SJCRH30 (cell line): ENCODE results near the gene MOB3B. TPM values are rescaled to one million over a fixed set of nuclear protein-coding genes. Genes with fewer than 3 reads are reported as not detected.
"Not testable (repeated sequence)": the region's sequence is repeated elsewhere in the genome, so short reads cannot be mapped to it uniquely, and the experiment has no call there.

Source experiments
- DNase-seq, 2 experiments: peaks; one replicate each; pipeline ENCODE4 v3.0.0-alpha.2; 2015 to 2020
- H3K27ac ChIP-seq: fragments of 250-450 bp; sonication (Bioruptor Pico); 2 replicates; pipeline ENCODE4 v1.5.1; 2020; ENCODE audit warnings: mild to moderate bottlenecking, moderate library complexity
- H3K27me3 ChIP-seq: fragments of 250-450 bp; sonication (Bioruptor Pico); 2 replicates; pipeline ENCODE4 v1.5.1; 2020; ENCODE audit warnings: mild to moderate bottlenecking, moderate library complexity
- H3K36me3 ChIP-seq: fragments of 250-450 bp; sonication (Bioruptor Pico); 2 replicates; pipeline ENCODE4 v1.5.1; 2020; ENCODE audit warnings: mild to moderate bottlenecking, moderate library complexity
- H3K4me1 ChIP-seq: fragments of 250-450 bp; sonication (Bioruptor Pico); 2 replicates; pipeline ENCODE4 v1.5.1; 2020; ENCODE audit warnings: mild to moderate bottlenecking, moderate library complexity
- H3K4me3 ChIP-seq: fragments of 250-450 bp; sonication (Bioruptor Pico); 2 replicates; pipeline ENCODE4 v1.5.1; 2020; ENCODE audit warnings: mild to moderate bottlenecking, moderate library complexity
- H3K9me3 ChIP-seq: fragments of 250-450 bp; sonication (Bioruptor Pico); replicated peaks from 2 replicates; pipeline ENCODE4 v1.5.1; 2020; ENCODE audit warnings: mild to moderate bottlenecking, moderate library complexity
- total RNA-seq: library from RNA; depleted of rRNA; stranded (reverse); fragments of >200 nt; shearing (Covaris generic); gene quantifications from 2 replicates; pipeline ENCODE4 v1.2.3, GENCODE V29; 2014

The MOB3B gene
- total RNA-seq, 1 experiment from 2014 or later = 0.34 TPM

GRCh38 chr9:27467486-27467885 is 62.1 kb downstream of the MOB3B start:
- DNase-seq = peak; percentile 9 to 20
- no peaks in the 10 kb centered on the region for H3K27me3 ChIP-seq
- no peaks in the 10 kb centered on the region for H3K36me3 ChIP-seq
- no peaks in the 10 kb centered on the region for H3K4me1 ChIP-seq
- H3K4me3 ChIP-seq = no peak overlapping the region
- no peak overlapping the region for H3K27ac ChIP-seq
- H3K9me3 ChIP-seq = no peaks in the 10 kb centered on the region

GRCh38 chr9:27466516-27466915 is 63.1 kb downstream of the MOB3B start:
- H3K9me3 ChIP-seq, H3K36me3 ChIP-seq, H3K27me3 ChIP-seq, DNase-seq, H3K4me1 ChIP-seq, H3K27ac ChIP-seq, H3K4me3 ChIP-seq: not testable (repeated sequence)

GRCh38 chr9:27464950-27465349 is 64.7 kb downstream of the MOB3B start:
- not testable (repeated sequence) for H3K9me3 ChIP-seq, H3K27me3 ChIP-seq, H3K4me1 ChIP-seq, H3K27ac ChIP-seq, DNase-seq, H3K4me3 ChIP-seq, H3K36me3 ChIP-seq

GRCh38 chr9:27462846-27463245 is 66.8 kb downstream of the MOB3B start:
- H3K4me3 ChIP-seq = no peak overlapping the region
- no peaks in the 10 kb centered on the region for H3K4me1 ChIP-seq
- H3K9me3 ChIP-seq = no peaks in the 10 kb centered on the region
- DNase-seq = no peak
- no peaks in the 10 kb centered on the region for H3K27me3 ChIP-seq
- H3K27ac ChIP-seq = no peak overlapping the region
- H3K36me3 ChIP-seq = no peaks in the 10 kb centered on the region

GRCh38 chr9:27462434-27462833 is 67.2 kb downstream of the MOB3B start:
- H3K4me1 ChIP-seq = no peaks in the 10 kb centered on the region
- H3K9me3 ChIP-seq = no peaks in the 10 kb centered on the region
- no peak overlapping the region for H3K4me3 ChIP-seq
- no peaks in the 10 kb centered on the region for H3K27me3 ChIP-seq
- no peaks in the 10 kb centered on the region for H3K36me3 ChIP-seq
- DNase-seq = no peak
- H3K27ac ChIP-seq = no peak overlapping the region

- no peaks in the 10 kb centered on the region for H3K36me3 ChIP-seq
- H3K27me3 ChIP-seq = no peaks in the 10 kb centered on the region
- no peak for DNase-seq
- no peak overlapping the region for H3K4me3 ChIP-seq
- no peak overlapping the region for H3K27ac ChIP-seq
- no peaks in the 10 kb centered on the region for H3K9me3 ChIP-seq
- H3K4me1 ChIP-seq = no peaks in the 10 kb centered on the region
These were observed 69.2 kb downstream of the MOB3B start for GRCh38 chr9:27460226-27461023.

- Histone ChIP-seq H3K4me1 (no peaks in the 10 kb centered on the region), H3K36me3 (no peaks in the 10 kb centered on the region)
These were observed 72.2 kb downstream of the MOB3B start for GRCh38 chr9:27457445-27457844.

GRCh38 chr9:27453860-27454553 is 75.6 kb downstream of the MOB3B start:
- no peak for DNase-seq
- H3K4me1 ChIP-seq = no peaks in the 10 kb centered on the region
- no peaks in the 10 kb centered on the region for H3K9me3 ChIP-seq
- no peaks in the 10 kb centered on the region for H3K27me3 ChIP-seq
- no peak overlapping the region for H3K27ac ChIP-seq
- H3K36me3 ChIP-seq = no peaks in the 10 kb centered on the region
- H3K4me3 ChIP-seq = no peak overlapping the region

More at GRCh38 chr9:27457445-27457844, 72.2 kb downstream of the MOB3B start:
- DNase-seq = no peak
- H3K4me3 ChIP-seq = no peak overlapping the region
- H3K9me3 ChIP-seq = no peaks in the 10 kb centered on the region
- H3K27me3 ChIP-seq = no peaks in the 10 kb centered on the region
- no peak overlapping the region for H3K27ac ChIP-seq

GRCh38 chr9:27451207-27451797 is 78.3 kb downstream of the MOB3B start:
- no peaks in the 10 kb centered on the region for H3K9me3 ChIP-seq
- no peaks in the 10 kb centered on the region for H3K4me1 ChIP-seq
- no peak for DNase-seq
- no peaks in the 10 kb centered on the region for H3K36me3 ChIP-seq
- no peaks in the 10 kb centered on the region for H3K27me3 ChIP-seq
- no peak overlapping the region for H3K27ac ChIP-seq
- no peak overlapping the region for H3K4me3 ChIP-seq

- Histone ChIP-seq H3K27ac (no peak overlapping the region), H3K9me3 (no peaks in the 10 kb centered on the region)
These were observed 78.9 kb downstream of the MOB3B start for GRCh38 chr9:27450752-27451151.

GRCh38 chr9:27448356-27448755 is 81.3 kb downstream of the MOB3B start:
- not testable (repeated sequence) for H3K36me3 ChIP-seq, DNase-seq, H3K27me3 ChIP-seq, H3K9me3 ChIP-seq, H3K27ac ChIP-seq, H3K4me1 ChIP-seq, H3K4me3 ChIP-seq

More at GRCh38 chr9:27450752-27451151, 78.9 kb downstream of the MOB3B start:
- DNase-seq = no peak
- H3K36me3 ChIP-seq = no peaks in the 10 kb centered on the region
- H3K4me3 ChIP-seq = no peak overlapping the region
- no peaks in the 10 kb centered on the region for H3K27me3 ChIP-seq
- no peaks in the 10 kb centered on the region for H3K4me1 ChIP-seq

GRCh38 chr9:27447031-27447683 is 82.5 kb downstream of the MOB3B start:
- no peak for DNase-seq
- H3K9me3 ChIP-seq = no peaks in the 10 kb centered on the region
- no peak overlapping the region for H3K27ac ChIP-seq
- no peak overlapping the region for H3K4me3 ChIP-seq
- H3K36me3 ChIP-seq = no peaks in the 10 kb centered on the region
- H3K27me3 ChIP-seq = no peaks in the 10 kb centered on the region
- H3K4me1 ChIP-seq = no peaks in the 10 kb centered on the region

- H3K9me3 ChIP-seq = no peaks in the 10 kb centered on the region
- no peak overlapping the region for H3K27ac ChIP-seq
- no peaks in the 10 kb centered on the region for H3K4me1 ChIP-seq
- no peaks in the 10 kb centered on the region for H3K27me3 ChIP-seq
- DNase-seq = no peak
- H3K4me3 ChIP-seq = no peak overlapping the region
- no peaks in the 10 kb centered on the region for H3K36me3 ChIP-seq
These were observed 83.9 kb downstream of the MOB3B start for GRCh38 chr9:27445688-27446087.

GRCh38 chr9:27445057-27445595 is 84.5 kb downstream of the MOB3B start:
- Histone ChIP-seq H3K4me1 (no peaks in the 10 kb centered on the region), H3K27me3 (no peaks in the 10 kb centered on the region), H3K4me3 (no peak overlapping the region), H3K27ac (no peak overlapping the region), H3K36me3 (no peaks in the 10 kb centered on the region), H3K9me3 (no peaks in the 10 kb centered on the region)
- no peak for DNase-seq

GRCh38 chr9:27442464-27442863 is 87.2 kb downstream of the MOB3B start:
- DNase-seq = no peak
- Histone ChIP-seq H3K9me3 (no peaks in the 10 kb centered on the region), H3K4me1 (no peaks in the 10 kb centered on the region), H3K4me3 (no peak overlapping the region), H3K27ac (no peak overlapping the region), H3K36me3 (no peaks in the 10 kb centered on the region), H3K27me3 (no peaks in the 10 kb centered on the region)
